Dedifferentiated amniotic fluid mesenchymal stem cell (primary cell): Measurements from ENCODE around the gene VWF.

Experiments used
- DNase-seq: peaks from one replicate; pipeline ENCODE4 v3.0.0-alpha.2; 2016; ENCODE audit errors: extremely low spot score

The VWF gene

DNA sequence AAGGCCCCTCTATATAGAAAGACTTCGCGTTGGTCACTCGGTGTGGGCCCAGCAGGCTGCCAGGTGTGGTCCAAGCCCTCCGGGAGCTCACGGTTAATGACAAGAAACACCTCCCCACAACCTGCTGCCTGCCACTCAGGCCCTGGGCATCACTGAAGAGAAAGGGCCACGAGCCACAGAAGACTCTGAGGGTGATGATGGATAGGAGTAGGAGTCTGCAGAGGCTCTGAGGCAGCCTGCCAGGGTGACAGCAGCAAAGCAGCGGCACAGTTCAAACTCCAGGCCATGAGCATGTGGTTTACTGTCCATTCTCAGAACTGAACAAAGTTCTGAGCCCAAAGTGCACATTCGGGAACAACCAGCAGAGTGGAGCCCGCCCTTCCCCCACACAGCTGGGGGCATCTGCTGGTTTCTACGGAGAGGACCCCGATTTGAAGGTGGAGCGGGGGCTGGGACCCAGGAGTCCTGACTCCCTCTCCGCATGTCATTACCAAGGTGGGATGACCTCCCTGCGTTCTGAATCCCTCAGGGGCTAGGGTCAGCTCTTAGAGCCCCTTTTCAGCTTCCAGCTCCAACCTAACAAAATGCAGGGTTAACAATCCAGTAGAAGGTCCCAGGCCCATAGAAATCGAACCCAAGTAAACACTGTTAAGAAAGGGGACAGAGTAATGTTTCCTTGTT is 65.8 kb downstream of the VWF start:
- DNase-seq, result no peak

DNA sequence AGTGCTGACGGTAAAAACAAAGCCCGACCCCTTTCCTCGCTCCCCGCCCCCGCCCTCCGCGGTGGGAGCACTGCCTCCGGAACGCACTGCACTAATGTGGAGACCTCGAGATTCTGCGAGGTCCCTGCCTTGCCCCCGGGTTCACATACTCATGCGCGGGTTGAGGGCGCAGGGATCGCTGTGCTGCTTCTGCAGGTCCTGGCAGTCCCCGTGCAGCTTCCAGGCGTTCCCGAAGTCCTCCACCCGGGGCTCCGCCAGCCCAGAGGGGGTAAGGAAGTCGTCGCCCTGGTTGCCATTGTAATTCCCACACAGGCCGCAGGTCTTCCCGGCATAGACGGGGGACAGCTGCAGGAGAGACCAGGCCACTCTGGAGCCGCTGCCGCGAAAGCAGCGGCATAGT is 66.8 kb downstream of the VWF start:
- DNase-seq, result no peak

GRCh38 chr12:6056406-6057240 is 67.8 kb downstream of the VWF start:
- DNase-seq, result no peak

DNA sequence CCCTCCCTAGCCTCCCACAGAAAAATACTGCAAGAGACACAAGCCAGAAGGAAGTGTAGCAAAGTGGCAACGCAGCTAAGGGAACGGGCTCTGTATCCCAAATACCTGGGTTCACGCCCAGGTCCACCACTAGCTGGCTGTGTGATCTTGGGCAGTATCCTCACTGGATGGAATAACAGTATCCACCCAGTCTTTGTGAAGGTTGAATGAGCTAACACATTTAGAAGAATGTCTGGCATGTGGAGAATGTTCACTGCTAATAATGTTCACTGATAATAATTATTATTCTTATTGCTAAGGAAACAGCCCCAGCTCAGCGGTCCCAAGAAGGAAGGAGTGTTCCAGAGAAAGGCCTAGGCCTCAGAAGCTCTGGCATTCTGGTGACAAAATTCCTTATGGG is 70.9 kb downstream of the VWF start:
- no peak for DNase-seq

GRCh38 chr12:6052940-6053329 is 71.5 kb downstream of the VWF start:
- no peak for DNase-seq

GRCh38 chr12:6052206-6052939 is 72.1 kb downstream of the VWF start:
- DNase-seq, result no peak

GRCh38 chr12:6049992-6050391 is 74.5 kb downstream of the VWF start:
- no peak for DNase-seq

DNA sequence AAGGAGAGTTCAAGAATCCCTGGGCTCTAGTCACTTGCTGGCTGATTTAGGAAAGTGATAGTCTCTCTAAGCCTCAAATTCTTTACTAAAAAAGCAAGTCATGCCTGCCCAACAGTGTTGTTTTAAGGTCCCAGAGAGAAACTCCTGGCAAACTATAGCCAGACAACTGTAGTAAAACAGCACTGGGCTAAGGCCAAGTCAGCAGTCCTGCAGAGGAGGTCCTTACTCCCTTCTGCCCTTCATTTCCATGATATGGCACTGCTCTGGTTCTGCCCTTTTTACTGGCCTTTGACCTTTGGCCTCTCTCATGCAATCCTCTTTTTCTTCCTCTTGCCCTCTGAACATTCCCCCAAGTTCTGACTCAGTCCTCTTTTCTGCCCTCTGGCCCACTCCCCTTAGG is 74.9 kb downstream of the VWF start:
- peak; percentile 69 for DNase-seq

DNA sequence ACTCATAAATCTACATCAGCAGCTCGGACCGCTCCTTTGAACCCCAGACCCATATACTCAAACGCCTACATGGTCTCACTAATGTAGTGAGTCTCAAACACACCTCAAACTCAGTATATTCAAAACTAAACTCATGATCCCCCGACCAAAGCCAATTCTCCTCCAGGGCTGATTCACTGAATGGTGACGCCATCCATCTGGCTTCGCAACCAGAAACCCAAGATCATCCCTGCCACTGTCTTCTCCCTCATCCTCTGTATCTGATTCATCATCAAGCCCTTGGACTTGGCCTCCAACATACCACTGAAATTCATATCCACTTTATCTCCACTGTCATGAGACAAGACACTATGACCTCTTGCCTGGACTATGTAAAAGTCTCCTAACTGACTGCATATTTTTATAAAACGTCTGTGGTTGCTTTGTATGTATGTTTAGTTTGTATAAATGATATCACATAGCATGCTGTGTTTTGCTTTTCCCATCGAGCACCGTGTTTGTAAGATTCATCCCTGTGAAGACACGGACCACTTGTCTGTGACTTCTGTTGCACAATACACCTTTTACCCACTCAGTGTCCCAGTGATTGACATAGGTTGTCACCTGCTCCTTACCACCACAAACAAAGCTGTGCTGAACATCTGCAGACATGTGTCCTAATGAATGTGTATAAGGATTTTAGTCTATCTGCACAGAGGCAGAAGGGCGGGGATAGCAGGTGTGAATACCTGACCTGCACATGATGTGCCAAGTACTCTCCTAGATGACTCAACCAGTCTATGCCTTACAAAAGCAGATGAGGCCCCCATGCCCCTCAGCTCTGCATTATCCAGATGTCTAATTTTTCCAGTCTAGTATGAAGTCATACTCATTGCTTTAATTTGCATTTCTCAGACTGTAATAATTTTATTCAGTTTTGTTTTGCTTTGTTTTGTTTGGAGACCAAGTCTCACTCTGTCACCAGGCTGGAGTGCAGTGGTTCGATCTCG is 76.9 kb downstream of the VWF start:
- peak; percentile 59 for DNase-seq

DNA sequence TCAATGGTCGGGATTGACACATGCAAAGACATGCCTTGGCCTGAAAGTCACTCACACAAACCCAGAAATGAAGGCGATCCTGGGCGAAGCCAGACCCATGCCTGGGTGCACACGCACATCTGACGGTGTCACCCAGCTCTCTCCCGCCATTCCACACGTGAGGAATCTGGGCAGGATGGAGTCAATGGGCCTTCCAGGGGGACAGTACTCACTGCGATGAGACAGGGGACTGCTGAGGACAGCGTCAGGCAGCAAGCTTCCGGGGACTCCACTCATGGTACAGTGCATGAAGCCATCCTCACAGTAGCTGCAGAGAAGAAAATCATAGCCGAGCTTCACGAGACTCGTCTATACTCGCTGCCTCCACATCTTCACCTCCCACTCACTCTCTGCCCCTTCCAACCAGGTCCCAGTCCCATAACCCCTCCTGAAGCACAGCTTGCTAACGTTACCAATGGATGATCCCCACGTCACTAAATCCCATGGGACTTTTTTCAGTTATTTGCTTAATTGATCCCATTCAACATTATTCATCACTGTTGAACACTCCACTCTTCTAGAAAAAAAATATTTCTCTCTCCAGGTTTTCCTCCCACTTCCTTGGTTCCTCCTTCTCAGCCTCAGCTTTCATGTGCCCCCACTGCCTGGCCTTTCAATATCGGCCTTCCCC is 77.8 kb downstream of the VWF start:
- DNase-seq, result no peak

DNA sequence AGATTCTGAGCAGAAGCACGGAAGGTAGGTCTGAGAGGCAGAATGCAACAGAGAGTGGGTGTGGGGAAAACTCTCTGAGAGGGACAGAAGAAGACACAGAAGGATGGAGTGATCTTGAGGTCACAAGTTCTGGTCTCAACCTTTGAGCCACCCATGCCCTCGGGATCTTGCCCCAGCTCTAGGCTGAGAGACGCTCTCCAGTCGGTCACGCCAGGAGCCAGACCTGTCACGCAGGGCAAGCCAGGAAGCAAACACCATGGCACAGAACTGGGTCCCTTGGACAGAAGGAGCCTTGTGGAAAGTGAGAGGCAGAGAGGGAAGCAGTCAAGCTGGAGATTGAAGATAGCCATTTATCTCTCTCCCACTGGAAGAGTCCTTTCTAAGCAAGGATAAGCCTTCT is 79.0 kb downstream of the VWF start:
- no peak for DNase-seq

GRCh38 chr12:6044082-6044481 is 80.4 kb downstream of the VWF start:
- DNase-seq, result peak; percentile 44

DNA sequence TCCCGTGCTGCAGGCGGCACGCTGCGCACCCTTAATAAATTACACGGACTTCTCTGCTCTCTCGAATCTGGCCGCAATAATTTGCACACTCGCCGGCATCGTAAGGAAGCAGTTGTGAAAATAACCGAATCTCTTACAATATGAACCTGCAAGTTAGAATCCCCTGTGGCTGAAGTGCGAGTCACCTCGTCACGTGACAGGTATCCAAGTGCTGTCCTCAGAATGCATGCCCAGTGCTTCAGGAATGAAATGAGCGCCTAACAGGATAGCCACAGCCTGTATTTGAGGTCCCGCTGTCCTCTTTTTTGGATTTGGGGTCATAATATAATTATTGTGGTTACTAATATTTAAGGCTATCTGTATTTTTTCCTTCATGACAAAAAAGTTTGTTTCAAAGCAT is 82.0 kb downstream of the VWF start:
- no peak for DNase-seq

DNA sequence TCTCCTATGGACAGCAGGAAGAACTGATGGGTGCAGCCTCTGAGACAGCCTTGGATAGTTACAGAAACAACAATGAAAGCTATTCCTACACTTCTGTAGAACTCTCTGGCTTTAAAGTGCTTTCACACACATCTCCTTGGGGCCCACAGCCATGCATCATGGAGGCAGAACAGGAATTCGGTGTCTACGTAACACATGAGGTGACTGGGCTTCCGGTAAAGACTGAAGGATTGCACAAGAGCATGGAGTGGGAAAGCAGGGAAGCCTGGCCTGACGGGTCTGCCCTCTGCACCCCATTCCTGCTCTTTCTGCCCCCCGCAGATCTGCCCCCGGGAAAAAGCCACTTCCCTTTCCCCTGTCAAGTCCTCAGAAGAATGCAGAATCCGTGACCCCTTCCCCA is 82.6 kb downstream of the VWF start:
- DNase-seq, result no peak

DNA sequence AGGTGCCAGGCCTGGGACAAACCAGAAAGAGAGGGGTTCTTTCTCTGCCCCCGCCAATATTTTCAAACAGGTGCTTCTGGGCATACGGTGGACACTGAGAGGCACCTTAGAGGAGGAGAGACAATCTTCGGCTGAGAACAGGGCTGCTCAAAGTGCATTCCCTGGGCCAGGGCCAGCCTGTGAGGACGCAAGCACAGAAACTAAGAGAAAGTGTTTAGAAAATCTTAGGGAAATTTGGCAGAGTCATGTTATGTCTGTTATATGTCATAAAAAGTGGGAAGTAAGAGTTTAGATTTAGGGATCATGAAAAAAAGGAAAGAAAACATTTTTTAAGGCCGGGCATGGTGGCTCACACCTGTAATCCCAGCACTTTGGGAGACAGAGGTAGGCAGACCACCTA is 83.7 kb downstream of the VWF start:
- DNase-seq, result no peak

DNA sequence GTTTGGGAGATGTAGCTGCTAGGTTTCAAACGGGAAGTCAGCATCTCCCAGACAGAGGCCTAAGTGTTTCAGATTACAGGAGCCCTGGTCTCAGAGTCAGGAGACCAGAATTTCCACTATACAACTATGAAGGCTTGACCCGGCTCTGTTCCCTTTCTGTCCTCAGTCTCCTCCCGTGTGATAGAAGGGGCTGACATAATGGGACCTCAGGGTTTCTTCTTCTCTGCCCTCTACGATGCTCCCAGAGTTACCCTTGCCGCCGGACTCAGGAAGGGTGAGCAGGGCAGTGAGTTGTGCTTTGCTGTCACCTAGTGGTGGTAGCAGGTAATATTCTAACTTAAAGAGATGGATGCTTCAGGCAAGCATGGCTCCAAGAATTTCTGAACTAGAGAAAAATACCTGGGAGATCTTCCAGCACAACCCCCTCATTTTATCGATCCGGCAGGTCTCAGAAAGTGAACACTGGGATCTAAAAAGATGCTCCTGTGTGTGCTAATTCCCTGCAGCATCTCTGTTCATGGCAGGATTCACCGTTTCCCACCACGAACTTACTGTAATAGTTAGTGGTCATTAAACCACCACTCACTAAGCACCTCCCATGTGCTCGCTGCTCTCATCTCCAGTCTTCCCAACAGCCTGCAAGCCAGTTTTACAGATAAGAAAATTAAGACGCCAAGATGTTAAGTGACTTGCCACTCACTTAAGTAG is 84.4 kb downstream of the VWF start:
- peak; percentile 86 for DNase-seq

DNA sequence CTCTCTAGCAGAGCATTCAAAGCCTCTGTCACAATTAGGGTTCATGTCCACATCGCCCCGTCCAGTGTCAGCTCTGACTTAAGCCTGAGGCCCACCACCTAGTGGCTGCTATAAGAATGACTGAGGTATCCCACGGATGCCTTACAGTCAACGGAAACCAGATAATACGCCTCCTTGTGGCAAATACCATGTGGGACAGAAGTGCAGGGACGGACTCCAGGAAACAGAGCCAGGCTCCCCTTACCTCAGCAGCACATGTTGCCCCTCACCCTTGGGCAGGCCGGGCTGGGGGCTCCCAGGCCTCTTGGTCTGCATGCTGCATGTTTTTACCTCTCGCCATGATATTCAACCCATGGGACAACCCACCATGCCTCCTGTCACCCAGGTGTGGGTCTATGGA is 86.3 kb downstream of the VWF start:
- DNase-seq, result peak; percentile 31

- DNase-seq, result no peak
These were observed 87.0 kb downstream of the VWF start for GRCh38 chr12:6037459-6037858.

GRCh38 chr12:6036509-6036908 is 88.0 kb downstream of the VWF start:
- no peak for DNase-seq

DNA sequence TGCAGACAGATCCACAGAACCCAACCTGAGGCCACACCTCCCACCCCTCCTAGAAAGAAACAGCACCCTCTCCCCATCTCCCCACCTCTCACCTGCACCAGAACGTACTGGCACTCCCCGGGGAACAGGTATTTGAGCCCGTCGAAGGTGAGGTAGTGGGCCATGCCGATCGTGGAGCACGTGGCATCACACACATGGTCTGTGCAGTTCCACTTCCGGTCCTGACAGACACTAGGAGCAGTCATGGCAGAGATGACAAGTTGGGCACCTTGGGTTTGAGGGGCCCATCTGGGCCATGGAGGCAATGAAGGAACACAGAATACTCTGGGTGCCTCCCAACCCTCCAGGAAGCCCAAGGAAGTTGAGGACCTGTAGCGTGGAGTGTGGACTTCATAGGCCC is 89.9 kb downstream of the VWF start:
- DNase-seq, result no peak
